LNCAP (cell line): ENCODE data around the gene ANP32E.

Source experiments
- CTCF ChIP-seq: fragments of 450-650 bp; IDR thresholded peaks from 2 replicates; pipeline ENCODE4 v1.5.1; 2017; ENCODE audit warnings: mild to moderate bottlenecking

ANP32E gene

GRCh38 chr1:150186789-150187559, 48.9 kb downstream of the ANP32E start:
- TF ChIP-seq CTCF = peak; percentile 57

GRCh38 chr1:150185481-150185880, 50.4 kb downstream of the ANP32E start:
- TF ChIP-seq CTCF = no peak

GRCh38 chr1:150183061-150183460, 52.9 kb downstream of the ANP32E start:
- no peak for TF ChIP-seq CTCF

GRCh38 chr1:150182247-150182646, 53.7 kb downstream of the ANP32E start:
- TF ChIP-seq CTCF = no peak

- no peak for TF ChIP-seq CTCF
These were observed 55.4 kb downstream of the ANP32E start for GRCh38 chr1:150180474-150180873.

- no peak for TF ChIP-seq CTCF
These were observed 56.0 kb downstream of the ANP32E start for GRCh38 chr1:150179867-150180266.

- TF ChIP-seq CTCF = no peak
These were observed 57.4 kb downstream of the ANP32E start for GRCh38 chr1:150178548-150178947.

- TF ChIP-seq CTCF = no peak
These were observed 59.3 kb downstream of the ANP32E start for GRCh38 chr1:150176593-150176992.
